LNCaP clone FGC (cell line): ENCODE measurements around the gene AREG.

Source experiments
- DNase-seq: peaks from one replicate; pipeline ENCODE4 v3.0.0-alpha.2; 2011; ENCODE audit warnings: low read depth
- H3K4me3 ChIP-seq: 2 replicates; pipeline ENCODE4 v1.5.1; 2011; ENCODE audit warnings: mild to moderate bottlenecking, low read depth, low read length, control low read depth
- CTCF ChIP-seq: IDR thresholded peaks from 2 replicates; pipeline ENCODE4 v1.5.1; 2012; ENCODE audit warnings: mild to moderate bottlenecking; ENCODE audit not compliant: control insufficient read depth, insufficient read depth; ENCODE audit errors: extremely low read depth

AREG gene

GRCh38 chr4:74503580-74503979 lies 58.6 kb downstream of the AREG start:
- H3K4me3 ChIP-seq = no peak overlapping the region
- no peak for DNase-seq
- TF ChIP-seq CTCF = no peak

- H3K4me3 ChIP-seq = no peak overlapping the region
- no peak for DNase-seq
- TF ChIP-seq CTCF = no peak
These were observed 59.3 kb downstream of the AREG start for GRCh38 chr4:74504212-74504611.
